Vagina (tissue), 2 donors: ENCODE measurements around the gene HECA.

Source experiments
- POLR2A ChIP-seq, 2 donors: fragments of 450-650 bp; IDR thresholded peaks; one replicate each; pipeline ENCODE4 v1.6.1; 2017; ENCODE audit warnings: antibody characterized with exemption in 2 of 2, mild to moderate bottlenecking in 2 of 2, moderate library complexity in 2 of 2
- POLR2AphosphoS5 ChIP-seq, 2 donors: sonication (generic); formaldehyde crosslinking; IDR thresholded peaks; one replicate each; pipeline ENCODE4 v1.9.0; 2017; ENCODE audit warnings: antibody characterized with exemption in 2 of 2, mild to moderate bottlenecking in 2 of 2, low read depth in 1 of 2; ENCODE audit not compliant: insufficient read depth in 1 of 2
- TF ChIP-seq, protein P1 (sequence below), 3 experiments: fragments of 450-650 bp in 2 of 3; fragments of 200-600 bp in 1 of 3; sonication (generic) in 1 of 3; IDR thresholded peaks; one replicate each; pipeline ENCODE4 v1.5.1; 2017 to 2019; ENCODE audit warnings: antibody characterized with exemption in 3 of 3, mild to moderate bottlenecking in 2 of 3, moderate library complexity in 2 of 3

DNA sequence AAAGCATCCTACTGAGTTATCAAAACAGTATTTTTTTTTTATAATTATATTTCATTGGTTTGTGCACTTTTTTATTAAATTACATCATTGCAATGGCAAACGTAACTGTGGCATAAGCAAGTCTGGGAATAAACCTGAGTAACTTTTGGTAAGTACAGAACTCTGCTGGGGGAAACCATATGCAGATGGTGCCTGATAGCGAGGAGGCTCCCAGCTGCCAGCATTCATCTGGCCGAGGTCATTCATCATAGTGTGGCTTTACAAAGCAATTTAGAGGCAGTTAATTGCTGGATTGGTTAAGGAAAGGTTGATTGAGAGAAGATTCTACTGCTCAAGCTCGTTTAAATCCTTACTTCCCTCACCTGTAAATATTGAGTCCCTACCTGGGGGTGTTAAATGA, 52.6 kb downstream of the HECA start:
- no peak for TF ChIP-seq POLR2A (IDR thresholded peaks at IDR 0.05)
- TF ChIP-seq, protein P1, sequence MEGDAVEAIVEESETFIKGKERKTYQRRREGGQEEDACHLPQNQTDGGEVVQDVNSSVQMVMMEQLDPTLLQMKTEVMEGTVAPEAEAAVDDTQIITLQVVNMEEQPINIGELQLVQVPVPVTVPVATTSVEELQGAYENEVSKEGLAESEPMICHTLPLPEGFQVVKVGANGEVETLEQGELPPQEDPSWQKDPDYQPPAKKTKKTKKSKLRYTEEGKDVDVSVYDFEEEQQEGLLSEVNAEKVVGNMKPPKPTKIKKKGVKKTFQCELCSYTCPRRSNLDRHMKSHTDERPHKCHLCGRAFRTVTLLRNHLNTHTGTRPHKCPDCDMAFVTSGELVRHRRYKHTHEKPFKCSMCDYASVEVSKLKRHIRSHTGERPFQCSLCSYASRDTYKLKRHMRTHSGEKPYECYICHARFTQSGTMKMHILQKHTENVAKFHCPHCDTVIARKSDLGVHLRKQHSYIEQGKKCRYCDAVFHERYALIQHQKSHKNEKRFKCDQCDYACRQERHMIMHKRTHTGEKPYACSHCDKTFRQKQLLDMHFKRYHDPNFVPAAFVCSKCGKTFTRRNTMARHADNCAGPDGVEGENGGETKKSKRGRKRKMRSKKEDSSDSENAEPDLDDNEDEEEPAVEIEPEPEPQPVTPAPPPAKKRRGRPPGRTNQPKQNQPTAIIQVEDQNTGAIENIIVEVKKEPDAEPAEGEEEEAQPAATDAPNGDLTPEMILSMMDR (IDR thresholded peaks at IDR 0.05) = no peak
- no peak for TF ChIP-seq POLR2AphosphoS5 (IDR thresholded peaks at IDR 0.05; ENCODE audit: insufficient read depth in 1 of 2, low read depth in 1 of 2)
